Fibroblast of lung (primary cell): ENCODE results near the gene GRID1. TPM values are rescaled to one million over a fixed set of nuclear protein-coding genes. Genes with fewer than 3 reads are reported as not detected.

ENCODE experiments used
- DNase-seq, 2 donors: peaks; one replicate each; pipeline versions ENCODE4 v3.0.0 to v3.0.0-alpha.2; 2010; ENCODE audit warnings: low read depth in 2 of 2
- H2AFZ ChIP-seq: 2 replicates; pipeline ENCODE4 v1.5.1; 2012; ENCODE audit warnings: low read length, control low read depth, inconsistent platforms
- H3K27ac ChIP-seq: 2 replicates; pipeline ENCODE4 v1.5.1; 2011; ENCODE audit warnings: low read length, control low read depth; ENCODE audit not compliant: insufficient read depth
- H3K27me3 ChIP-seq: 2 replicates; pipeline ENCODE4 v1.5.1; 2011; ENCODE audit warnings: mild to moderate bottlenecking, low read length; ENCODE audit not compliant: control insufficient read depth, insufficient read depth
- H3K36me3 ChIP-seq: 2 replicates; pipeline ENCODE4 v1.5.1; 2011; ENCODE audit warnings: low read length; ENCODE audit not compliant: control insufficient read depth, insufficient read depth
- H3K4me1 ChIP-seq: 2 replicates; pipeline ENCODE4 v1.5.1; 2011; ENCODE audit warnings: low read length; ENCODE audit not compliant: control insufficient read depth, insufficient read depth; ENCODE audit errors: extremely low read depth
- H3K4me2 ChIP-seq: 2 replicates; pipeline ENCODE4 v1.5.1; 2011; ENCODE audit warnings: low read length, control low read depth; ENCODE audit not compliant: insufficient read depth; ENCODE audit errors: extremely low read depth
- H3K4me3 ChIP-seq, 4 experiments: fragments of 200-600 bp in 1 of 4; sonication (generic) in 1 of 4; replicated peaks in 1 of 4; 2 replicates each; pipeline ENCODE4 v1.5.1; 2011 to 2016; ENCODE audit warnings: low read length in 4 of 4, low read depth in 3 of 4, mild to moderate bottlenecking in 3 of 4, control low read depth in 2 of 4, inconsistent platforms in 1 of 4, mixed read lengths in 1 of 4; ENCODE audit not compliant: insufficient read depth in 1 of 4; ENCODE audit errors: control extremely low read depth in 1 of 4
- H3K79me2 ChIP-seq: 2 replicates; pipeline ENCODE4 v1.5.1; 2012; ENCODE audit warnings: mild to moderate bottlenecking, low read length, inconsistent platforms; ENCODE audit not compliant: control insufficient read depth, insufficient read depth
- H3K9ac ChIP-seq: 2 replicates; pipeline ENCODE4 v1.5.1; 2011; ENCODE audit warnings: mild to moderate bottlenecking, low read length, control low read depth; ENCODE audit not compliant: insufficient read depth
- H3K9me3 ChIP-seq: 2 replicates; pipeline ENCODE4 v1.5.1; 2012; ENCODE audit warnings: low read depth, low read length; ENCODE audit not compliant: control insufficient read depth, insufficient read depth
- H4K20me1 ChIP-seq: 2 replicates; pipeline ENCODE4 v1.5.1; 2011; ENCODE audit warnings: low read length; ENCODE audit not compliant: control insufficient read depth, insufficient read depth; ENCODE audit errors: extremely low read depth
- EZH2 ChIP-seq: IDR thresholded peaks from 2 replicates; pipeline ENCODE4 v1.5.1; 2012; ENCODE audit warnings: low read length, control low read depth, mild to moderate bottlenecking; ENCODE audit errors: missing control alignments
- polyA plus RNA-seq, 2 donors: library from polyadenylated mRNA; depleted of rRNA in 1 of 2; stranded (reverse) in 1 of 2; unstranded in 1 of 2; fragments of >200 nt; gene quantifications; 2 replicates each; pipeline ENCODE4 v1.2.1, GENCODE V29; 2011 to 2012; ENCODE audit warnings: missing spikeins in 1 of 2
- total RNA-seq: library from RNA; depleted of rRNA; stranded (reverse); fragments of >200 nt; gene quantifications from 2 replicates; pipeline ENCODE4 v1.2.1, GENCODE V29; 2014
- TF ChIP-seq, protein P1 (sequence below), 2 donors: IDR thresholded peaks in 1 of 2; conservative IDR thresholded peaks in 1 of 2; 1 replicate in 1 of 2; 2 replicates in 1 of 2; pipeline ENCODE4 v1.5.1; 2011 to 2012; ENCODE audit warnings: low read length in 2 of 2, control low read depth in 1 of 2, inconsistent platforms in 1 of 2, low read depth in 1 of 2, mild to moderate bottlenecking in 1 of 2

Gene GRID1
- total and polyA plus RNA-seq, 2 donors (not counting 1 experiment from before 2014, with no cell fraction given) = 0.03 to 0.33 TPM

DNA sequence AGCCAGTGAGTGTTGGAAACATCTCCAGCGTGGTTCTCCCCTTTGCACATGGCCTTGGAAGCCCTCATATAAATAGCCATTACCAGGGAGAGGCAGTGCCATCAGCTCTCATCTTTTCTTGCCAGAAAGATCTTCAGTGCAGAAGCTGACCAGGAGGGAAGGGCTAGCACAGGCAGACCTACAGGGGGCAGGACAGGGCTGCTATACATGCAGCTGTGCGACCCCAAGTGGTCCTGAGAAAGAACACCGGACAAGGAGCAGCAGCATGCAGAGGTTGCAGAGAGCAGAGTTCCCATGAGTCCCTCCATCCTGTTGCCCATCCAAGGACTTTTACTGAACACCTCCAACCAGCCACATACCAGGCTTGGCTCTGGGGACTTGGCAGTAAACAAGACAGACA lies 17.1 kb downstream of the GRID1 start:
- TF ChIP-seq, protein P1, sequence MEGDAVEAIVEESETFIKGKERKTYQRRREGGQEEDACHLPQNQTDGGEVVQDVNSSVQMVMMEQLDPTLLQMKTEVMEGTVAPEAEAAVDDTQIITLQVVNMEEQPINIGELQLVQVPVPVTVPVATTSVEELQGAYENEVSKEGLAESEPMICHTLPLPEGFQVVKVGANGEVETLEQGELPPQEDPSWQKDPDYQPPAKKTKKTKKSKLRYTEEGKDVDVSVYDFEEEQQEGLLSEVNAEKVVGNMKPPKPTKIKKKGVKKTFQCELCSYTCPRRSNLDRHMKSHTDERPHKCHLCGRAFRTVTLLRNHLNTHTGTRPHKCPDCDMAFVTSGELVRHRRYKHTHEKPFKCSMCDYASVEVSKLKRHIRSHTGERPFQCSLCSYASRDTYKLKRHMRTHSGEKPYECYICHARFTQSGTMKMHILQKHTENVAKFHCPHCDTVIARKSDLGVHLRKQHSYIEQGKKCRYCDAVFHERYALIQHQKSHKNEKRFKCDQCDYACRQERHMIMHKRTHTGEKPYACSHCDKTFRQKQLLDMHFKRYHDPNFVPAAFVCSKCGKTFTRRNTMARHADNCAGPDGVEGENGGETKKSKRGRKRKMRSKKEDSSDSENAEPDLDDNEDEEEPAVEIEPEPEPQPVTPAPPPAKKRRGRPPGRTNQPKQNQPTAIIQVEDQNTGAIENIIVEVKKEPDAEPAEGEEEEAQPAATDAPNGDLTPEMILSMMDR (conservative IDR thresholded peaks at IDR 0.05 in 1 of 2, IDR thresholded peaks at IDR 0.05 in 1 of 2; ENCODE audit: low read depth in 1 of 2, low read length in 2 of 2) = peak in 1 of 2 donors; percentile 35
- no peak for TF ChIP-seq EZH2
- Histone ChIP-seq H3K9me3 (no peaks in the 10 kb centered on the region), H4K20me1 (no peaks in the 10 kb centered on the region), H2AFZ (no peak overlapping the region), H3K27ac (no peak overlapping the region), H3K27me3 (no peaks in the 10 kb centered on the region), H3K36me3 (no peaks in the 10 kb centered on the region), H3K4me1 (no peaks in the 10 kb centered on the region), H3K79me2 (no peaks in the 10 kb centered on the region), H3K9ac (no peak overlapping the region), H3K4me2 (no peak overlapping the region), H3K4me3 (no peak overlapping the region)
- no peak for DNase-seq

DNA sequence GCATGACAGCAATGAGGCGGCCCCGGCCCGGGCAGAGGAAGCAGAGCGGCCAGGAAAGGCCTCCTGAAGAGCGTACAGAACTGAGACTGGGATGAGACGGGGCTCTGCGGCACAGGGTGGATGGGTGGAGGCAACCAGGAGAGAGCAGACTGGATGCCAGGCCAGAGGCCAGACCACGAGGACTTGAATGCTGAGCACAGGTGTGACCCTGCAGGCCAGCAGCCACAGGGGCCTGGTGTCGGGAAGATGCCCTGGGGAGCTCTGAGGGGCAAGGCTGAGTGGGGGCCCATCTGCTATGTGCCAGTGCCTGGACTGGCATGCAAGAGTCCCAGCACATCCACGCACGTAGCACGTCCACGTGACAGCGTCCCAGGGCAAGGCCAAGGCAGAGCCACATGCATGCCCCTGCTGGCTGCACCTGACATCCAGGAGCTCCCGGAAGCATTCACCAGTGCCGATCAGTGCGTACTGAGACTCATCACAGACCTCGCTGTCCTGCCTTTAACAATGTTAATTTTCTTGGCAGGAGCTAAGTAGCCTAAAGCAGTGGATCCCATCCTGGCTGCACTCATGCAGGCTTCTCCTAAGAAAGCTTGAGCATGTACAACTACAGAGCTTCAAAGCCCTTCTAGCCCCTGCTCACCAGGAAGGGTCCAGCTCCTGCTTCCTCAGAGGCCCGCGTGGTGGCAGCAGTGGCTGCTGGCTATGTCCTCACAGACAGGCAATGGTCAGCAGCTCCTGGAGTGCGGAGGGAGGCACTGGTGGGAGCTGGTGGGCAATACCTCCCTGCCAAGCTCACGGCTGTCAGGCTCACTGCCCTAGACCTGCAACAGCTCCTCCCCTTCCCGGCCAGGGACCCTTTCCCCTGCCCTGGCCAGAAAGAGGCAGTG lies 18.0 kb downstream of the GRID1 start:
- H3K27me3 ChIP-seq = no peaks in the 10 kb centered on the region
- H2AFZ ChIP-seq = no peak overlapping the region
- DNase-seq = no peak
- H3K79me2 ChIP-seq = no peaks in the 10 kb centered on the region
- H3K9me3 ChIP-seq = no peaks in the 10 kb centered on the region
- no peak overlapping the region for H3K9ac ChIP-seq
- no peak overlapping the region for H3K4me2 ChIP-seq
- no peaks in the 10 kb centered on the region for H4K20me1 ChIP-seq
- no peak overlapping the region for H3K4me3 ChIP-seq
- H3K4me1 ChIP-seq = no peaks in the 10 kb centered on the region
- no peak overlapping the region for H3K27ac ChIP-seq
- no peaks in the 10 kb centered on the region for H3K36me3 ChIP-seq
- TF ChIP-seq, protein P1 (conservative IDR thresholded peaks at IDR 0.05 in 1 of 2, IDR thresholded peaks at IDR 0.05 in 1 of 2; ENCODE audit: low read depth in 1 of 2, low read length in 2 of 2) = peak in 1 of 2 donors; percentile 9
- no peak for TF ChIP-seq EZH2

DNA sequence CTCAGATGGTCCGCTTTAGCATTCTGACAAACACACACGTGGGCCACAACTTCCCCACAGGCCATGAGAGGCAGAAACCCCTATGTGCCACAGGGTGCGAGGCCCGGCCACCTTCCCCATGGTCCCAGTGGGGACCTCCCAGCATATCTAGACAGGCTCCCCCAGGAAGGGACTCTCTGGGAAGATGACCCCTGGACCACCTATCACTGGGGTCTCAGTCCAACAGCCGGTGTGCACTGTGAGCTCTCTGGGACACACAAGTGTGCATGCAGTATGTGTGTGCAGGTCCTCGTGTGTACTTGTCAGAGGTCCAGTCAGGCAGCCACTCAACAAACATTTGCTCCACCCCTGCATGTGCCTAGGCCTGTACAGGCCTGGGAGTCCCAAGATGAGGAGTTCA lies 18.7 kb downstream of the GRID1 start:
- TF ChIP-seq EZH2 = no peak
- TF ChIP-seq, protein P1 (conservative IDR thresholded peaks at IDR 0.05 in 1 of 2, IDR thresholded peaks at IDR 0.05 in 1 of 2; ENCODE audit: low read depth in 1 of 2, low read length in 2 of 2) = no peak
- DNase-seq = no peak

More for the DNA sequence above, 18.7 kb downstream of the GRID1 start:
- Histone ChIP-seq H3K9me3 (no peaks in the 10 kb centered on the region), H3K27me3 (no peaks in the 10 kb centered on the region), H2AFZ (no peak overlapping the region), H3K4me3 (no peak overlapping the region), H3K27ac (no peak overlapping the region), H3K4me2 (no peak overlapping the region), H4K20me1 (no peaks in the 10 kb centered on the region), H3K9ac (no peak overlapping the region), H3K79me2 (no peaks in the 10 kb centered on the region), H3K36me3 (no peaks in the 10 kb centered on the region), H3K4me1 (no peaks in the 10 kb centered on the region)
